HTR-8/SVneo (cell line): ENCODE measurements around the gene HDLBP.
A peak's percentile ranks its signal among the peaks of the same experiment; 100 is the strongest.

Experiments
- DNase-seq: peaks from one replicate; pipeline ENCODE4 v3.0.0; 2011; ENCODE audit warnings: low spot score, mixed read lengths; ENCODE audit not compliant: insufficient read length
- FAIRE-seq: peaks from 2 replicates; lab custom pipeline; 2011; peaks lifted over from hg19 to GRCh38; lab: Jason Lieb, UNC

HDLBP gene

GRCh38 chr2:241315093-241315878 lies at the start of gene HDLBP:
TSS of gene HDLBP (minus strand) at chr2:241315672. CDS start at chr2:241266869, 48,803 bp downstream.
- FAIRE-seq (peak; percentile 80), DNase-seq (peak; percentile 98)

GRCh38 chr2:241364781-241365180 lies 49.3 kb upstream of the HDLBP start:
- DNase-seq (no peak), FAIRE-seq (no peak)

- FAIRE-seq (no peak), DNase-seq (no peak)
These were observed 48.0 kb upstream of the HDLBP start for GRCh38 chr2:241363426-241363825.

- no peak for DNase-seq
- FAIRE-seq: no peak
These were observed 44.1 kb upstream of the HDLBP start for GRCh38 chr2:241359481-241360045.

- FAIRE-seq: no peak
- no peak for DNase-seq
These were observed 43.0 kb upstream of the HDLBP start for GRCh38 chr2:241358470-241358869.

GRCh38 chr2:241357531-241357930 lies 42.1 kb upstream of the HDLBP start:
- FAIRE-seq (no peak), DNase-seq (no peak)

GRCh38 chr2:241356871-241357260 lies 41.4 kb upstream of the HDLBP start:
- DNase-seq: no peak
- FAIRE-seq: no peak

- peak; percentile 93 for DNase-seq
- FAIRE-seq: peak; percentile 49
These were observed 40.8 kb upstream of the HDLBP start, which contains the start of gene FARP2 for GRCh38 chr2:241355983-241356870. TSS of gene FARP2 (plus strand) at chr2:241356285. CDS start at chr2:241373108, 16,823 bp downstream.

GRCh38 chr2:241354668-241355658 lies 39.5 kb upstream of the HDLBP start:
- FAIRE-seq: peak; percentile 23
- DNase-seq: peak; percentile 49

GRCh38 chr2:241352227-241352626 lies 36.8 kb upstream of the HDLBP start:
- FAIRE-seq (no peak), DNase-seq (no peak)

GRCh38 chr2:241351640-241352031 lies 36.2 kb upstream of the HDLBP start:
- DNase-seq (no peak), FAIRE-seq (no peak)

- FAIRE-seq (no peak), DNase-seq (no peak)
These were observed 35.6 kb upstream of the HDLBP start for GRCh38 chr2:241350878-241351639.

GRCh38 chr2:241350530-241350877 lies 35.0 kb upstream of the HDLBP start:
- FAIRE-seq: no peak

GRCh38 chr2:241349941-241350340 lies 34.5 kb upstream of the HDLBP start:
- DNase-seq (no peak), FAIRE-seq (no peak)

More at GRCh38 chr2:241350530-241350877, 35.0 kb upstream of the HDLBP start:
- no peak for DNase-seq

GRCh38 chr2:241344925-241345651 lies 29.6 kb upstream of the HDLBP start:
- no peak for FAIRE-seq
- DNase-seq: no peak

GRCh38 chr2:241340631-241341163 lies 25.2 kb upstream of the HDLBP start:
- DNase-seq (no peak), FAIRE-seq (no peak)

- no peak for FAIRE-seq
- DNase-seq: no peak
These were observed 24.6 kb upstream of the HDLBP start for GRCh38 chr2:241339839-241340630.
